GM08714 (cell line): ENCODE measurements around the gene KAZN.

Source experiments
- H3K4me3 ChIP-seq: fragments of 200-500 bp; sonication (Bioruptor generic); 2 replicates; pipeline ENCODE4 v1.5.1; 2014; ENCODE audit warnings: mild to moderate bottlenecking, low read length, inconsistent platforms
- ZNF274 ChIP-seq: IDR thresholded peaks from 2 replicates; pipeline ENCODE4 v1.6.1; 2012; ENCODE audit warnings: mild to moderate bottlenecking, low read depth, low read length

KAZN gene

DNA sequence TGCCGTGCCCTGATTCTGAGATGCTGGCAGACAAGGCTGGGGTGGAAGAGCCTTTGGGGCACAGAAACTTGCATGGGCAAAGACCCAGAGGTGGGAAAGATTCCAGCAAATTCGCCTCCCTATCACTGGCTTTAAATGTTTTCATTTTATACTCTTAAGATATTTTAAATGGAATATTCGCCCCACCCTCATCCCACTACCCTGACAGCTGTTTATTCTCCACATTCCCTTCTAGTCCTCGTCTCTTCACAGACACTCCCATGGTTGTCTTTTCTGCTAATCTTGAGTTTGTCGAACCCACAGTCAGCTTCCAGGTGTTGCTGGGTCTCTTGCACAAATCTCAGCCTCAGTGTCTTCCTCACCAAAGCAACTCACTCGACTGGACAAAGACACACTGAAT lies 245.0 kb downstream of the KAZN start:
- no peak for TF ChIP-seq ZNF274

DNA sequence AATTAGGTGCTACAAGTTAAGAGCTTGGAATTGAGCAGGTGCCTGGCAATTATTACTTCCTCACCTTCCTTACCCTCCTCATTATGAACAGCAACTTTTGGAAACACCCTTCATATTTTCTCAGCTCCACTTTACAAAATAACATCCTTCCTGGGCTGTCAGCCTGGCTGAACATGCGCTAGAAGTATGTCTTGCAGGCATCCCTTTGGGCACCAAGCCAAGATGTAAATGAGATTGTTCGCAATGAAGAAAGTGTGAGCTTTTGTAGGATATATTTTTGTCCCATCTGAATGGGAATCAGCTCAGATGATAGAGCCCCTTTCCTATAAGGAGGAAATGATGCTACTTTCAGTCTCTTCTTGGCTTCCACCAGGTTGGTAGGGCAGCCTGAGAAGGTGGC lies 245.9 kb downstream of the KAZN start:
- no peak overlapping the region for H3K4me3 ChIP-seq
- TF ChIP-seq ZNF274, result no peak

More for the DNA sequence above, 245.0 kb downstream of the KAZN start:
- H3K4me3 ChIP-seq, result no peak overlapping the region

DNA sequence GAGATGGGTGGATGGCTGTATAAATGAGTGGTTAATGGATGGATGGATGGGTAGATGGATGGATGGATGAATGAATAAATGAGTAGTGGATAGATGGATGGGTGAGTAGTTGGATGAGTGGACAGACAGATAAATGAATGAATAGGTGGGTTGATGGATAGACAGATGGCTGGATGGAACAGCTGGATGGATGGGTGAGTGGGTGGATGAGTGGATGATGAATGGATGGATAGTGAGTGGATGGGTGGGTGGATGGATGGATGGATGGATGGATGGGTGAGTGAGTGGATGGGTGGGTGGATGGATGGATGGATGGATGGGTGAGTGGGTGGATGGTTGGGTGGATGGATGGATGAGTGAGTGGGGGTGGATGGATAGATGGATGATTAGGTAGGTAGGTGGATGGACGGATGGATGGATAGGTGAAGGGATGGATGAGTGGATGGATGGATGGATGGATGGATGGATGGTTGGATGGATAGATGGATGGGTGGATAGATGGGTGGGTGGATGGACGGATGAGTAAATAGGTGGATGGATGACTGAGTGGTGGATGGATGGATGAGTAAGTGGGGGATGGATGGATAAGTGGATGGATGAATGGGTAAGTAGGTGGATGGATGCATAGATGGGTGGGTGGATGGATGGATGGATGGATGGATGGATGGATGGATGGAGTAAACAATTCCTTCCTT lies 246.6 kb downstream of the KAZN start:
- TF ChIP-seq ZNF274, result no peak
- no peak overlapping the region for H3K4me3 ChIP-seq

DNA sequence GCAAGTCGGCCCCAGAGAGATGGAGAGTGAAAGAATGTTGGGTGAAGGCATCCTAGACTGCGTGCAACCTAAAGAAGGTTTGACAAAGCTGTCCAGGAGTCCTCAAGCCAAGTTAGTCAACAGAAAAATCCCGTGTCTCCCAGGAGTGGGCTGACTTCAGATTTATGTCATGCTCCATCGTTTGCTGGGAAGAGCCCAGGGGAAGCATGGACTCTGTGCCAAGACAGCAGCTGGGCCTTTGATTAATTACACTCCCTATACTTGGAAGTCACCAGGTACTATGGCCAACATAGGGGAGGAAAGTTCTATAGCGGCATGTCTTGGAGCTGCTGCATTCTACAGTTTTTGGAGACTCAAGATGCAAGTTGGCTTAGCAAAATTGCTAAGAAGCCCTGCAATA lies 247.4 kb downstream of the KAZN start:
- no peak for TF ChIP-seq ZNF274
- H3K4me3 ChIP-seq, result no peak overlapping the region

DNA sequence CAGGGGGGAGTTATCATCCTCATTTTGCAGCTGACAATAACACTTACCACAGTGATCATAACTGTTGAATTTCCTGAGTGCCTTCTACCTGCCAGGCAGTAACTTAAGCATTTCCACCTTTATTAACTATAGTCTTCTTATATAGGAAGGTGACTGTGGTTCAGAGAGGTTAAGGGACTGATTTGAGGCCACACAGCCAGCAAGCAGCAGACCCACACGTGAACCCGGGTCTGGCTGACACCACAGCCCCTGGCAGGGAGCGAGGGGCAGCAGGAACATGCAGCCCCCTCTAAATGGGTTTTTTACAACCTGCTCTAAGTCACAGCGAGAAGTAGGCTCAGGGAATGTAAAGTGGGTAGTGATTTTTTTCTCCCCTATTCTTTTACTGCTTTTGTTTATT lies 248.2 kb downstream of the KAZN start:
- no peak for TF ChIP-seq ZNF274
- H3K4me3 ChIP-seq, result no peak overlapping the region

DNA sequence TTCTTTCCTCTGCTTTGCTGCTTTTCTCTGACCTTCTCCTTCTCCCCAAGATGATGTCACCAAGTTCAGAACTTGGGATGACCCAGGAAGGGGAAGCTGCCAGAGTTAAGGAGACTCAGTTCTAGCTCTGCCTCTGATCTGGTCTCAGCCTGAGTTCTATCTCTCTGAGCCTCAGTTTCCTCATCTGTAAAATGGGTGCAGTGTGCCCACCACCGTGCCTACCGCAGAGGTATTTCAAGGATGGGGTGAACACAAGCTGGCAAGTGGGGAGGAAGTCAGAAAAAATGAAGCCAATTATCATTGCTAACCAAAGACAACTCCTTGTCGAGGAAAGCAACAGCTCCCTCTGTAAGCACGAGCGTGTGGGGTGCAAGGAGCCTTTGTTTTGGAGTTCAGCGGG lies 249.7 kb downstream of the KAZN start:
- TF ChIP-seq ZNF274, result no peak
- no peak overlapping the region for H3K4me3 ChIP-seq

DNA sequence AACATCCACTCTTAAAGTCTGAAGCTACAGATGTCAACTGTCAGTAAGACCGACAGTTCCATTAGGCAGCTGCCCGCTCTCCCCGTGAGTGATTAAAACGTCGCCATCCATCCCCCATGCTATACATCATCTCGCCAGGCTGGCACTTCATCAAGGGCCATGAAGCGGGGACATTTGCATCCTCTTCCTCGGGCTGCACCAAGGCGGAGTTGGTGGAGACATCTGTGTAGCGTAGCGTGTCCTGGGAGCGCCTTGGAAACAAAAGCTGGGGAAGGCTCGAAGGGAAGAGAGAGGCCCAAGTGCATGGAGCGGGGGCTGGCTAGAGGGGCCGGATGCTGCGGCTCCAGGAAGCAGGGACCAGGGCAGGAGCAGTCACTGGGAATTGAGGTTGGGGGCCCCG lies 250.1 kb downstream of the KAZN start:
- no peak overlapping the region for H3K4me3 ChIP-seq
- no peak for TF ChIP-seq ZNF274

DNA sequence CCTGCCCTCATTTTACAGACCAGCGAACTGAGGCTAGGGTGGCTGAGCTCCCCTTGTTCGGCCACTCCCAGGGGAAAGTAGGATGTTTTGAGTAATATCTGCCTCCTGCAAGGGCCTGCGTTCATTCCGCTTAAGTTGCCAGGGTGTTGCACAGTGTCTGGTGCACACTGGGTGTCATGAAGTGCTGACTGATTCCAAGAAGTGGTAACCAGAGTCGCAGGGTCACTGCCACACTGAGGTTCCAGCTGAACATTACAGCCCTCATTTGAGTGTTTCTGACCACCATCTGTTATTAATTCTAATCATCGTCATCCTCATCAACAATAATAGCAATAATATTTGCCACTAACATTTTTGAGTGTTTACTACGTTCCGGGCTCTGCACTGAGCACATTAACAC lies 250.6 kb downstream of the KAZN start:
- TF ChIP-seq ZNF274, result no peak
- no peak overlapping the region for H3K4me3 ChIP-seq

DNA sequence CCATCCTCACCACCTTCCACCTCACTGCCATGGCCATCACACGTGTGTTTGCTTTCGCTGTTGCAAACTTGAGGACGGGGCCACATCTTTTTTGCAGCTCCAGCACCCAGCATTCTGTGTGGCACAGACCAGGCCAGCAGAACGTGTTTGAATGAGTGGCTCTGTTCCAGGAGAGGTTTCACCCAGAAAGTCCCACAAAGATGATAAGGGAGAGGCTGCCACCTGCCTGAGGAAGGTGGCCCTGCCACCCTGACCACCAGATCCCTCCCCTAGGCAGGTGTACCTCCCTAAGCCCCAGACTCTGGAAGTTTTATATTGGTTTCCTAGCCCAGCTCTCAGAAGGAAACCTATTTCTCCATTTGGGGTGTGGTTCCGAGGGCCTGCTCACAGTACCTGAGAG lies 252.1 kb downstream of the KAZN start:
- no peak for TF ChIP-seq ZNF274
- H3K4me3 ChIP-seq, result no peak overlapping the region

DNA sequence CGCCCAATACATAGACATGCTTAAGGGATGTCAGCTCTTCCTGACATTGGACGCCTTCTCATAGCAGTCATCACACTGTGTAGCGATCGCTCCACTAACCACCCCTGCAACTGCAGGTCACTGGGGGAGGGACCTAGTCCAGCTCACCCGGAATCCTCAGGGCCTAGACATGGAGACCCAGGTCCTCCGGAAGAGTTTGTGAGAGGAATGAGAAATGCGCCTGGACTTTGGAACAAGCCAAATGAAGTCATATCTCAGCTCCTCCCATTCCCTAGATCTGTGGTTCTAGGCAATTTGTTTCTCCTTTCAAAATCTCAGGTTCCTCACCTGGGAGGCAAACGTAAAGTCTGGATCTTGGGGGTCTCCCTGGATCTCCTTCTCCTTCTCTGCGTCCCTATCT lies 253.3 kb downstream of the KAZN start:
- no peak overlapping the region for H3K4me3 ChIP-seq
- TF ChIP-seq ZNF274, result no peak

DNA sequence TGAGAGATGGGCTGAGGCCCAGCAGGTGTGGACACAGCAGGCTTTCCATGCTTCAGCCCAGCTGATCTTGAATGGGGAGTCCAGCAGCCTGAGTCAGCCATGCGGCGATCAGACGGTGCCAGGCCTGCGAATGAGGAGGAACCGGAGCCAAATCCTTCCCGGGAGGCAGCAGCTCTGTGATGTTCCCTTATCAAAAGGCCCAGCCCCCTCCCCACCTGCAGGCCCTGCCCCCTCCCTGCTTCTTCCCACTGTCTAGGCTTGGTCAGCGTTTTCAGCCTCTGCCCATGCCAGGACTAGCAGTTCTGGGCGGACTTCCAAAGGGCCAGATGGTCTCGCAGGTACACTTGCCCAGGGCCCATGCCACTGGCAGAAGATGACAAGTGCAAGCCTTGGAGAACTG lies 253.8 kb downstream of the KAZN start:
- no peak overlapping the region for H3K4me3 ChIP-seq
- no peak for TF ChIP-seq ZNF274

DNA sequence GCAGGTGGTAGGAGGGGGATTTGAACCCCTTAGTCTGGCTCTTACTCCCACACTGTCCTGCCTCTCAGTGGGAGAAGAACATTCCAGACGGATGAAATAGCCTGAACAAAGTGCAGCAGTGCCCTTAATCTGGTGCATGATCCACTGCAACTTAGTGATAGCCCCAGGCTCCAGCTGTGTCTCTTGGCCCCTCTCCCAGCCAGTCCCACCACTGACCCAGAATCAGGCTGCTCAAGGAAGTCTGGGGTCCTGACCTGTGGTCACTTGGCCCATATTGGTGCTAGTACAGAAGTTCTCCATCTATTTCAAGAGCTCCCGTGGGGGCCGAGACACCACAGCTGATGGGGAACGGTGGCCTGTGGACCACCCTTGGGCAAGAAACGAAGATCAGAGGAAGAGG lies 255.0 kb downstream of the KAZN start:
- no peak overlapping the region for H3K4me3 ChIP-seq
- TF ChIP-seq ZNF274, result no peak

DNA sequence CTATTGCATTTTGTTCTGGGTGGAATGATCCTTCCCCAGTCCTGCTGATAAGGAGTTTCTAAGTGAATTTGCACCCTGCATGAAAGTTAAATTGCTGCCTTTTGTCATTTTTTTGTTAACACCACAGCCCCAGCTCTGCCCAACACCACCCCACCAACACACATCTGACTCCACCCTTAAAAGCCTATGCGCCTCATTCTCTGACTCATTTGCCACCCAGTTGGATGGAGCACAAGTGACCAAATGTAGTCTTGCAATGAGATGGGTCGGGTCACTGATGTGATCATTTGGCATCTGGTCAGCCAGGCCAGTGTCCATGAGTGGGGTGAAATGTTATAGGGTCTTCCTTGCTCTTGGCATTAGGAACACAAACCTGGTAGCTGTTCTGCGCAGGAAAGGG lies 256.8 kb downstream of the KAZN start:
- no peak overlapping the region for H3K4me3 ChIP-seq
- no peak for TF ChIP-seq ZNF274

DNA sequence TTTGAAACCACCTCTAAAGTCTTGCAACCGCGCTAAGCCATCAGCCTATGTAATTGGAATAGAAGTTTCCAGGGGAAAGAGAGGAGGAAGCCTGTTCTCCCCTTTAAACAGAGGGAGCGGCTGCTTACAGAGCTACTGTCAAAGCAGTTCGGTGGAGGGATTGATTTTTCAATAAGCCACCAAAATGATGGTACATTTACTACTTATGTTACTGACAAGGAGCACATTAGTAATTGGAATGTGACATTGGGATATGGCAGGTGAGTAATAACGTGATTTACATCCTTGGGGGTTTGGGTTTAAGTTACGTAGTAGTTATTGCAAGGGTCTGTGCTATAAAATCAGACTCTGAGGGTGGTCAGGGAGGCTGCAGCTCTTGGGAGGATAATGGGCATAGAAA lies 257.3 kb downstream of the KAZN start:
- no peak overlapping the region for H3K4me3 ChIP-seq
- TF ChIP-seq ZNF274, result no peak

DNA sequence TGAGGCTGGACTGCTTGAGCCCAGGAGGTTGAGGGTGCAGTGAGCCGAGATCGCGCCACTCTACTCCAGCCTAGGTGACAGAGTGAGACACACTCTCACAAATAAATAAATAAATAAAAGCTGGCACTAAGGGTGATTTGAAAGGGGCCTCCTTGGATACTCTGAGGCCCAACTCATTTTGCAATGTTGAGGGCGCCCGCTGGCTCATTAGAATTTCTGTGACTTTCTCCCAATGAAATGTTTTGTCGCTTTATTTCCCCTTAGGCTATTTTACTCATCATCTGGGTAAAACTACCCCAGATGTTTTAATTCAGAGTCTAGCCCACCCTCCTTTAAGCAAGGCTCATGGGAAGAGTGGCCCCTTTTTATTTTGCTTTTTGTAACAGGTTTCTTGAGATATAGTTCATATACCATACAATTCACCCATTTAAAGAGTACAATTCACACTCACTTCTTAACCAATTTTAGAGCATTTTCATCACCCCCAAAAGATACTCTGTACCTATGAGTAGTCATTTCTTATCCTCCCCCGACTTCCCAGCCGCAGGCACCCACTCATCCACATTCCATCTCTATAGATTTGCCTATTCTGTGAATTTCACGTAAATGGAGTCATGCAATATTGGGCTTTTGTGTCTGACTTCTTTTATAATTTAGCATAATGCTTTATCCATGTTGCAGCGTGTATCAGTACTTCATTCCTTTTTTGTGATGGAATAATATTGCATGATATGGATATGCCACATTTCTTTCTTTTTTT lies 259.1 kb downstream of the KAZN start:
- no peak for TF ChIP-seq ZNF274
- no peak overlapping the region for H3K4me3 ChIP-seq
